ENCODE data around the gene FAM240B. TPM values are rescaled to one million over a fixed set of nuclear protein-coding genes. Genes with fewer than 3 reads are reported as not detected.

Gene FAM240B
- total and polyA plus RNA-seq, 2 experiments from 2014 or later = not detected

- peak; percentile 58 for DNase-seq (ENCODE audit: low spot score)
- H3K4me1 ChIP-seq (ENCODE audit: insufficient read depth) = peaks cover 62% of the 10 kb centered on the region
- TF ChIP-seq JUNB (IDR thresholded peaks at IDR 0.05; ENCODE audit: unreplicated experiment) (no peak), NANOG (IDR thresholded peaks at IDR 0.05; ENCODE audit: borderline replicate concordance) (peak; percentile 54; the same call in 1 of the 2 replicates)
- H3K4me2 ChIP-seq = peak overlapping the region; percentile 42; the same call in 1 of the 2 replicates
- H3K27me3 ChIP-seq (ENCODE audit: insufficient read depth) = no peaks in the 10 kb centered on the region
- H3K36me3 Mint-ChIP-seq (ENCODE audit: low read depth) = no peaks in the 10 kb centered on the region
- H3K4me3 ChIP-seq = no peak overlapping the region
- H3K36me3 ChIP-seq (ENCODE audit: insufficient read depth) = no peaks in the 10 kb centered on the region
- no peaks in the 10 kb centered on the region for H3K9me3 Mint-ChIP-seq
- peaks cover 75% of the 10 kb centered on the region for H3K4me1 Mint-ChIP-seq
- H3K79me2 ChIP-seq (replicated peaks; ENCODE audit: insufficient read depth) = no peaks in the 10 kb centered on the region
- no peak overlapping the region for H3K4me3 Mint-ChIP-seq
- no peaks in the 10 kb centered on the region for H4K20me1 ChIP-seq (replicated peaks; ENCODE audit: insufficient read depth)
- peaks cover 8% of the 10 kb centered on the region for H3K27me3 Mint-ChIP-seq (ENCODE audit: insufficient read depth, low read depth, poor library complexity)
- no peaks in the 10 kb centered on the region for H3F3A ChIP-seq (replicated peaks; ENCODE audit: low read depth)
- H3K27ac ChIP-seq (ENCODE audit: low read depth) = peak overlapping the region; percentile 16; the same call in 1 of the 2 replicates
- peak; percentile 5; the same call in 2 of the 3 replicates for ATAC-seq
- H3K9me2 ChIP-seq (ENCODE audit: insufficient read depth) = no peaks in the 10 kb centered on the region; the same call in 1 of the 2 replicates
- peak overlapping the region; percentile 51 for H3K27ac Mint-ChIP-seq
- no peak overlapping the region for H2AFZ ChIP-seq
These were observed 34.4 kb downstream of the FAM240B start for GRCh38 chr9:38685535-38685934.

GRCh38 chr9:38683336-38683735 is 36.6 kb downstream of the FAM240B start:
- no peaks in the 10 kb centered on the region for H3K79me2 ChIP-seq (replicated peaks; ENCODE audit: insufficient read depth)
- H3F3A ChIP-seq (replicated peaks; ENCODE audit: low read depth) = no peaks in the 10 kb centered on the region
- H3K9me2 ChIP-seq (ENCODE audit: insufficient read depth) = peaks cover 7% of the 10 kb centered on the region; the same call in 1 of the 2 replicates
- no peak overlapping the region for H2AFZ ChIP-seq
- no peaks in the 10 kb centered on the region for H3K36me3 ChIP-seq (ENCODE audit: insufficient read depth)
- Mint-ChIP-seq H3K4me3 (no peak overlapping the region), H3K4me1 (peaks cover 62% of the 10 kb centered on the region), H3K36me3 (ENCODE audit: low read depth) (no peaks in the 10 kb centered on the region), H3K9me3 (no peaks in the 10 kb centered on the region), H3K27me3 (ENCODE audit: insufficient read depth, low read depth, poor library complexity) (peaks cover 7% of the 10 kb centered on the region), H3K27ac (peak overlapping the region; percentile 14)
- no peaks in the 10 kb centered on the region for H4K20me1 ChIP-seq (replicated peaks; ENCODE audit: insufficient read depth)
- peaks cover 52% of the 10 kb centered on the region for H3K4me1 ChIP-seq (ENCODE audit: insufficient read depth)
- DNase-seq (ENCODE audit: low spot score) (no peak), ATAC-seq (no peak)
- H3K27ac ChIP-seq (ENCODE audit: low read depth) = no peak overlapping the region
- H3K4me2 ChIP-seq = no peak overlapping the region
- H3K27me3 ChIP-seq (ENCODE audit: insufficient read depth) = no peaks in the 10 kb centered on the region
- no peak overlapping the region for H3K4me3 ChIP-seq
- no peak for TF ChIP-seq EZH2phosphoT487 (IDR thresholded peaks at IDR 0.05; ENCODE audit: unreplicated experiment)
- TF ChIP-seq REST (IDR thresholded peaks at IDR 0.05; ENCODE audit: unreplicated experiment) = no peak
- no peak for TF ChIP-seq STAT1 (IDR thresholded peaks at IDR 0.05; ENCODE audit: unreplicated experiment)
- no peak for TF ChIP-seq EZH2 (IDR thresholded peaks at IDR 0.05; ENCODE audit: low read depth, unreplicated experiment)
- TF ChIP-seq ETS1 (IDR thresholded peaks at IDR 0.05) = no peak
- no peak for TF ChIP-seq ZNF462 (CRISPR knock-in tag; IDR thresholded peaks at IDR 0.05)
- no peak for TF ChIP-seq CTCF (conservative IDR thresholded peaks at IDR 0.05; ENCODE audit: low read depth in 2 of 2)

Measured in GM23338 (cell line).